WTC11 (cell line): Measurements from ENCODE around the gene SIM1. TPM values are rescaled to one million over a fixed set of nuclear protein-coding genes. Genes with fewer than 3 reads are reported as not detected.

Experiments used
- ATAC-seq: fragments of 200-7000 bp; cut with Tn5 transposase; 2 replicates; pipeline ENCODE4 v1.10.0; 2021; ENCODE audit warnings: mild to moderate bottlenecking, moderate library complexity
- CTCF ChIA-PET: fragments of 300-600 bp; sonication (Branson Sonifier 250); formaldehyde crosslinking; loops from one replicate; lab custom pipeline; 2021; ENCODE audit warnings: antibody characterized with exemption; lab: Charles Lee
- POLR2A ChIA-PET: fragments of 350-600 bp; sonication (Branson Sonifier 250); formaldehyde crosslinking; loops from one replicate; lab custom pipeline; 2021; ENCODE audit warnings: antibody characterized with exemption; lab: Charles Lee
- DNase-seq: peaks from one replicate; pipeline ENCODE4 v3.0.0; 2021; ENCODE audit warnings: low spot score
- H3K27ac Mint-ChIP-seq: 2 replicates; pipeline ENCODE4 v1.8.0; 2021; ENCODE audit warnings: mixed read lengths
- H3K27me3 Mint-ChIP-seq: 2 replicates; pipeline ENCODE4 v1.8.0; 2021; ENCODE audit warnings: low read depth, mild to moderate bottlenecking, moderate library complexity, mixed read lengths
- H3K36me3 Mint-ChIP-seq: 2 replicates; pipeline ENCODE4 v1.8.0; 2021; ENCODE audit warnings: mixed read lengths
- H3K4me1 Mint-ChIP-seq: 2 replicates; pipeline ENCODE4 v1.8.0; 2022; ENCODE audit warnings: mixed read lengths
- H3K4me3 Mint-ChIP-seq: 2 replicates; pipeline ENCODE4 v1.8.0; 2021; ENCODE audit warnings: mild to moderate bottlenecking, moderate library complexity, mixed read lengths
- H3K9me3 Mint-ChIP-seq: 2 replicates; pipeline ENCODE4 v1.8.0; 2021; ENCODE audit warnings: mixed read lengths
- ELF4 ChIP-seq: sonication (generic); formaldehyde crosslinking; IDR thresholded peaks from 2 replicates; pipeline ENCODE4 v1.8.1; 2022; ENCODE audit warnings: low read depth, mild to moderate bottlenecking, moderate library complexity, missing genetic modification reagents
- EMX1 ChIP-seq: fragments of 250-450 bp; sonication (Bioruptor Pico); IDR thresholded peaks from 2 replicates; pipeline ENCODE4 v1.8.0; 2021; ENCODE audit warnings: mild to moderate bottlenecking
- FOXJ3 ChIP-seq: sonication (generic); formaldehyde crosslinking; IDR thresholded peaks from 2 replicates; pipeline ENCODE4 v1.9.0; 2021; ENCODE audit warnings: missing genetic modification reagents, mild to moderate bottlenecking, borderline replicate concordance
- FOXP1 ChIP-seq: sonication (generic); formaldehyde crosslinking; IDR thresholded peaks from 2 replicates; pipeline ENCODE4 v1.8.0; 2022; ENCODE audit warnings: missing genetic modification reagents, mild to moderate bottlenecking, moderate library complexity, borderline replicate concordance
- JAZF1 ChIP-seq: fragments of 250-450 bp; sonication (Bioruptor Pico); IDR thresholded peaks from 2 replicates; pipeline ENCODE4 v1.9.0; 2021; ENCODE audit warnings: moderate library complexity, mild to moderate bottlenecking, inconsistent platforms
- KAT7 ChIP-seq: sonication (generic); formaldehyde crosslinking; IDR thresholded peaks from 2 replicates; pipeline ENCODE4 v1.8.1; 2023; ENCODE audit warnings: missing genetic modification reagents, mild to moderate bottlenecking, borderline replicate concordance
- NFATC4 ChIP-seq: fragments of 250-450 bp; sonication (Bioruptor Pico); IDR thresholded peaks from 2 replicates; pipeline ENCODE4 v1.9.0; 2021; ENCODE audit warnings: mild to moderate bottlenecking
- NFE2L1 ChIP-seq: sonication (generic); formaldehyde crosslinking; IDR thresholded peaks from 2 replicates; pipeline ENCODE4 v1.8.1; 2023; ENCODE audit warnings: missing genetic modification reagents
- NFYB ChIP-seq: sonication (generic); formaldehyde crosslinking; conservative IDR thresholded peaks from 2 replicates; pipeline ENCODE4 v1.8.0; 2022; ENCODE audit warnings: low read depth, missing genetic modification reagents
- SP1 ChIP-seq: sonication (generic); formaldehyde crosslinking; conservative IDR thresholded peaks from 2 replicates; pipeline ENCODE4 v1.8.1; 2022; ENCODE audit warnings: missing genetic modification reagents
- ZNF423 ChIP-seq: fragments of 250-450 bp; sonication (Bioruptor Pico); IDR thresholded peaks from 2 replicates; pipeline ENCODE4 v2.1.2; 2022; ENCODE audit warnings: mild to moderate bottlenecking, moderate library complexity
- total RNA-seq: library from RNA; stranded (reverse); gene quantifications from 3 replicates; pipeline ENCODE4 v1.2.3, GENCODE V29; 2021
- TF ChIP-seq, protein P1 (sequence below): fragments of 250-450 bp; sonication (Bioruptor Pico); IDR thresholded peaks from 2 replicates; pipeline ENCODE4 v1.8.0; 2021; ENCODE audit warnings: mild to moderate bottlenecking
- TF ChIP-seq, protein P2 (sequence below): sonication (generic); formaldehyde crosslinking; IDR thresholded peaks from 2 replicates; pipeline ENCODE4 v1.8.1; 2022; ENCODE audit warnings: low read depth, missing genetic modification reagents, borderline replicate concordance
- TF ChIP-seq, protein P3 (sequence below): sonication (generic); formaldehyde crosslinking; IDR thresholded peaks from 2 replicates; pipeline ENCODE4 v1.8.1; 2022; ENCODE audit warnings: mild to moderate bottlenecking, moderate library complexity, missing genetic modification reagents
- TF ChIP-seq, protein P4 (sequence below): sonication (generic); formaldehyde crosslinking; IDR thresholded peaks from 2 replicates; pipeline ENCODE4 v1.8.0; 2022; ENCODE audit warnings: mild to moderate bottlenecking, missing genetic modification reagents
- TF ChIP-seq, protein P5 (sequence below): sonication (generic); formaldehyde crosslinking; IDR thresholded peaks from 2 replicates; pipeline ENCODE4 v1.8.0; 2023; ENCODE audit warnings: mild to moderate bottlenecking, missing genetic modification reagents
- TF ChIP-seq, protein P6 (sequence below): sonication (generic); formaldehyde crosslinking; IDR thresholded peaks from 2 replicates; pipeline ENCODE4 v1.8.0; 2022; ENCODE audit warnings: missing genetic modification reagents

Gene SIM1
- total RNA-seq, 1 experiment from 2014 or later: 0.09 TPM

DNA sequence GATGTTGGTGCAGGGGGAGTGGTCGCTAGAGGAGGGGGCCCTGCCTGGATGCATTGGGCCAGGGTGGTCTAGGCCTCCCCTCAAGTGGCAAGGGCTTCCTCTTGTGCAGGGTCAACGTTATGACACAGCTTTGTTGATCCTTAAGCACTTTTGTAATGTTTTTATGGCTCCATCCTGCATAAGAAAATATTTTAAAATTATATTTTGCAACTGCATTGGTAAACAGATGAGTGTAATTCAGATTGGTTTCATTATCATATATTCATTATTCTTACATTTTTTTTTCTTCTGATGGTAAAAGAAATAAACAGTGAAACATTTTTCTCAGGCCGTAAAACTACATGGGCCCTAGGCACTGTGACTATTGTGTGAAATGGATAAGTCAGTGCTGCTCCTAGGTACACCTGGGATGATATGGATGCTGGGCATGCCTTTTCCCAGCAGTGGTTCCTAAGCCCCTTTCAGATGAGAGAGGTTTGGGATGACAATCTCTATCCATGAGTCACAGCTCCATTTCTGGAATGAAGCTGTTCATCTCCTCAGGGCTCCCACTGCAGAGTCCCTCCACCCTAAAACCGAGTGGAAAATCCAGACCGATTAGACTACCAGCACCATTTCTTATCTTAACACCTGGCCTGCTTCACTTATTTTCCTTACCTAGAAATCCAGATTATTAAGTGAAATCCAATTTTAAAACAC is 5.8 kb upstream of the SIM1 start (continued):
- TF ChIP-seq, protein P1, sequence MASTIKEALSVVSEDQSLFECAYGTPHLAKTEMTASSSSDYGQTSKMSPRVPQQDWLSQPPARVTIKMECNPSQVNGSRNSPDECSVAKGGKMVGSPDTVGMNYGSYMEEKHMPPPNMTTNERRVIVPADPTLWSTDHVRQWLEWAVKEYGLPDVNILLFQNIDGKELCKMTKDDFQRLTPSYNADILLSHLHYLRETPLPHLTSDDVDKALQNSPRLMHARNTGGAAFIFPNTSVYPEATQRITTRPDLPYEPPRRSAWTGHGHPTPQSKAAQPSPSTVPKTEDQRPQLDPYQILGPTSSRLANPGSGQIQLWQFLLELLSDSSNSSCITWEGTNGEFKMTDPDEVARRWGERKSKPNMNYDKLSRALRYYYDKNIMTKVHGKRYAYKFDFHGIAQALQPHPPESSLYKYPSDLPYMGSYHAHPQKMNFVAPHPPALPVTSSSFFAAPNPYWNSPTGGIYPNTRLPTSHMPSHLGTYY: no peak
- TF ChIP-seq JAZF1 (CRISPR knock-in tag) (no peak), NFATC4 (no peak), EMX1 (no peak)
- TF ChIP-seq, protein P2, sequence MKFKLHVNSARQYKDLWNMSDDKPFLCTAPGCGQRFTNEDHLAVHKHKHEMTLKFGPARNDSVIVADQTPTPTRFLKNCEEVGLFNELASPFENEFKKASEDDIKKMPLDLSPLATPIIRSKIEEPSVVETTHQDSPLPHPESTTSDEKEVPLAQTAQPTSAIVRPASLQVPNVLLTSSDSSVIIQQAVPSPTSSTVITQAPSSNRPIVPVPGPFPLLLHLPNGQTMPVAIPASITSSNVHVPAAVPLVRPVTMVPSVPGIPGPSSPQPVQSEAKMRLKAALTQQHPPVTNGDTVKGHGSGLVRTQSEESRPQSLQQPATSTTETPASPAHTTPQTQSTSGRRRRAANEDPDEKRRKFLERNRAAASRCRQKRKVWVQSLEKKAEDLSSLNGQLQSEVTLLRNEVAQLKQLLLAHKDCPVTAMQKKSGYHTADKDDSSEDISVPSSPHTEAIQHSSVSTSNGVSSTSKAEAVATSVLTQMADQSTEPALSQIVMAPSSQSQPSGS (CRISPR knock-in tag): no peak
- TF ChIP-seq, protein P3, sequence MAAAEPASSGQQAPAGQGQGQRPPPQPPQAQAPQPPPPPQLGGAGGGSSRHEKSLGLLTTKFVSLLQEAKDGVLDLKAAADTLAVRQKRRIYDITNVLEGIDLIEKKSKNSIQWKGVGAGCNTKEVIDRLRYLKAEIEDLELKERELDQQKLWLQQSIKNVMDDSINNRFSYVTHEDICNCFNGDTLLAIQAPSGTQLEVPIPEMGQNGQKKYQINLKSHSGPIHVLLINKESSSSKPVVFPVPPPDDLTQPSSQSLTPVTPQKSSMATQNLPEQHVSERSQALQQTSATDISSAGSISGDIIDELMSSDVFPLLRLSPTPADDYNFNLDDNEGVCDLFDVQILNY (CRISPR knock-in tag): no peak

DNA sequence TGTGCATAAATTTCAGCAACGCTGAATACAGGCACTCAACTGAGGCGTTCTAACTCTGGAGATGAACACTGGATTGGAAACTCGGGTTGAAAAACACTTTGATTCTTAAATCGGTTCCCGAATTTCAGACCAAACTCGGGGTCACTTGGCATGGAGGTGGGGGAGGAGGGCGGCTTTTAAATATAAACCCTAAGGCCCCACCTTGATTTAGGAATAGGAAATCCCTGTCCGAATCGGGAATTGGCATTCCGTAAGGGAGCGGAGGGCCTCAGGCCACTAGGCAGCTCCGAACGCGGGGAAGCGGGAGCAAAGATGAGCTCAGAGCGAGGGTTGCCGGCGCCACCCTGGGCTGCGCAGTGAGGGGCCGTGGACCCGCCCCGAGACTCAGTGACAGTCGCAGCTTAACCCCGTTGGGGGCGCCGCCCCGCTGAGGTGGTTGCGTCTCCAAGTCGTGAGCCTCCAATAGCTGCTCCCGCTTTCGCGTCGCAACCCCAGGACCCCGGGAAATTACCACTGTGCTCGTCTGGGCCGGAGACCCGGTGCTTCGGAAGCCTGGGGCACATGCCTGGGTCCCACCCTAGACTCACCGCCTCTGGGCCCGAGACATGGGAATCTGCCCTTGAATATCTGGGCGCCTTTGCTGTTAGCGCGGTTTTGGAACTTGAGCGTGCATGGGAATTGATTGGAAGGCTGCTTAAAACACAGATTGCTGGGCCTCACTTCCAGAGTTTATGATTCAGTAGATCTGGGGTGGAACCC is 4.6 kb upstream of the SIM1 start:
- Mint-ChIP-seq H3K36me3 (no peaks in the 10 kb centered on the region), H3K27me3 (peaks cover 3% of the 10 kb centered on the region), H3K9me3 (no peaks in the 10 kb centered on the region), H3K4me3 (peak overlapping the region; percentile 40), H3K27ac (no peak overlapping the region), H3K4me1 (peaks cover 40% of the 10 kb centered on the region)
- ChIA-PET POLR2A (no interaction called here), CTCF (interaction anchor here (0.8 to 2.8 kb wide), 6 partner anchors 8 to 362 kb away, joined by 3 to 26 read pairs (median 4); no protein-coding TSS in a partner anchor)
- peak; percentile 4 for ATAC-seq
- TF ChIP-seq, protein P4, sequence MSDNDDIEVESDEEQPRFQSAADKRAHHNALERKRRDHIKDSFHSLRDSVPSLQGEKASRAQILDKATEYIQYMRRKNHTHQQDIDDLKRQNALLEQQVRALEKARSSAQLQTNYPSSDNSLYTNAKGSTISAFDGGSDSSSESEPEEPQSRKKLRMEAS (CRISPR knock-in tag): no peak
- no peak for TF ChIP-seq KAT7 (CRISPR knock-in tag)
- TF ChIP-seq, protein P5, sequence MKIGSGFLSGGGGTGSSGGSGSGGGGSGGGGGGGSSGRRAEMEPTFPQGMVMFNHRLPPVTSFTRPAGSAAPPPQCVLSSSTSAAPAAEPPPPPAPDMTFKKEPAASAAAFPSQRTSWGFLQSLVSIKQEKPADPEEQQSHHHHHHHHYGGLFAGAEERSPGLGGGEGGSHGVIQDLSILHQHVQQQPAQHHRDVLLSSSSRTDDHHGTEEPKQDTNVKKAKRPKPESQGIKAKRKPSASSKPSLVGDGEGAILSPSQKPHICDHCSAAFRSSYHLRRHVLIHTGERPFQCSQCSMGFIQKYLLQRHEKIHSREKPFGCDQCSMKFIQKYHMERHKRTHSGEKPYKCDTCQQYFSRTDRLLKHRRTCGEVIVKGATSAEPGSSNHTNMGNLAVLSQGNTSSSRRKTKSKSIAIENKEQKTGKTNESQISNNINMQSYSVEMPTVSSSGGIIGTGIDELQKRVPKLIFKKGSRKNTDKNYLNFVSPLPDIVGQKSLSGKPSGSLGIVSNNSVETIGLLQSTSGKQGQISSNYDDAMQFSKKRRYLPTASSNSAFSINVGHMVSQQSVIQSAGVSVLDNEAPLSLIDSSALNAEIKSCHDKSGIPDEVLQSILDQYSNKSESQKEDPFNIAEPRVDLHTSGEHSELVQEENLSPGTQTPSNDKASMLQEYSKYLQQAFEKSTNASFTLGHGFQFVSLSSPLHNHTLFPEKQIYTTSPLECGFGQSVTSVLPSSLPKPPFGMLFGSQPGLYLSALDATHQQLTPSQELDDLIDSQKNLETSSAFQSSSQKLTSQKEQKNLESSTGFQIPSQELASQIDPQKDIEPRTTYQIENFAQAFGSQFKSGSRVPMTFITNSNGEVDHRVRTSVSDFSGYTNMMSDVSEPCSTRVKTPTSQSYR (CRISPR knock-in tag): no peak
- TF ChIP-seq ZNF423 (CRISPR knock-in tag): peak; percentile 94
- TF ChIP-seq NFE2L1 (CRISPR knock-in tag): peak; percentile 73
- TF ChIP-seq SP1: 0 out of 2 replicates have a peak, but pooled peaks have one; percentile 34
- peak; percentile 62 for TF ChIP-seq FOXP1 (CRISPR knock-in tag)
- TF ChIP-seq FOXJ3 (CRISPR knock-in tag): no peak
- TF ChIP-seq, protein P6, sequence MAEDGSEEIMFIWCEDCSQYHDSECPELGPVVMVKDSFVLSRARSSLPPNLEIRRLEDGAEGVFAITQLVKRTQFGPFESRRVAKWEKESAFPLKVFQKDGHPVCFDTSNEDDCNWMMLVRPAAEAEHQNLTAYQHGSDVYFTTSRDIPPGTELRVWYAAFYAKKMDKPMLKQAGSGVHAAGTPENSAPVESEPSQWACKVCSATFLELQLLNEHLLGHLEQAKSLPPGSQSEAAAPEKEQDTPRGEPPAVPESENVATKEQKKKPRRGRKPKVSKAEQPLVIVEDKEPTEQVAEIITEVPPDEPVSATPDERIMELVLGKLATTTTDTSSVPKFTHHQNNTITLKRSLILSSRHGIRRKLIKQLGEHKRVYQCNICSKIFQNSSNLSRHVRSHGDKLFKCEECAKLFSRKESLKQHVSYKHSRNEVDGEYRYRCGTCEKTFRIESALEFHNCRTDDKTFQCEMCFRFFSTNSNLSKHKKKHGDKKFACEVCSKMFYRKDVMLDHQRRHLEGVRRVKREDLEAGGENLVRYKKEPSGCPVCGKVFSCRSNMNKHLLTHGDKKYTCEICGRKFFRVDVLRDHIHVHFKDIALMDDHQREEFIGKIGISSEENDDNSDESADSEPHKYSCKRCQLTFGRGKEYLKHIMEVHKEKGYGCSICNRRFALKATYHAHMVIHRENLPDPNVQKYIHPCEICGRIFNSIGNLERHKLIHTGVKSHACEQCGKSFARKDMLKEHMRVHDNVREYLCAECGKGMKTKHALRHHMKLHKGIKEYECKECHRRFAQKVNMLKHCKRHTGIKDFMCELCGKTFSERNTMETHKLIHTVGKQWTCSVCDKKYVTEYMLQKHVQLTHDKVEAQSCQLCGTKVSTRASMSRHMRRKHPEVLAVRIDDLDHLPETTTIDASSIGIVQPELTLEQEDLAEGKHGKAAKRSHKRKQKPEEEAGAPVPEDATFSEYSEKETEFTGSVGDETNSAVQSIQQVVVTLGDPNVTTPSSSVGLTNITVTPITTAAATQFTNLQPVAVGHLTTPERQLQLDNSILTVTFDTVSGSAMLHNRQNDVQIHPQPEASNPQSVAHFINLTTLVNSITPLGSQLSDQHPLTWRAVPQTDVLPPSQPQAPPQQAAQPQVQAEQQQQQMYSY: no peak
- no peak for TF ChIP-seq NFYB (CRISPR knock-in tag)
- no peak for TF ChIP-seq ELF4 (CRISPR knock-in tag)
- DNase-seq: peak; percentile 42
